GM12864 (cell line): ENCODE measurements around the gene ROR1.

Experiments
- DNase-seq: peaks from one replicate; pipeline ENCODE4 v3.0.0-alpha.2; 2011; ENCODE audit warnings: low read depth
- H3K4me3 ChIP-seq: 2 replicates; pipeline ENCODE4 v1.5.1; 2011; ENCODE audit warnings: mild to moderate bottlenecking, low read depth, low read length, control low read depth
- CTCF ChIP-seq: IDR thresholded peaks from 2 replicates; pipeline ENCODE4 v1.5.1; 2011; ENCODE audit warnings: low read depth, mild to moderate bottlenecking, moderate library complexity, low read length, control low read depth, inconsistent platforms; ENCODE audit errors: missing control alignments

ROR1 gene

GRCh38 chr1:63918418-63918945 is 144.7 kb downstream of the ROR1 start:
- no peak overlapping the region for H3K4me3 ChIP-seq
- no peak for DNase-seq
- TF ChIP-seq CTCF, result no peak

DNA sequence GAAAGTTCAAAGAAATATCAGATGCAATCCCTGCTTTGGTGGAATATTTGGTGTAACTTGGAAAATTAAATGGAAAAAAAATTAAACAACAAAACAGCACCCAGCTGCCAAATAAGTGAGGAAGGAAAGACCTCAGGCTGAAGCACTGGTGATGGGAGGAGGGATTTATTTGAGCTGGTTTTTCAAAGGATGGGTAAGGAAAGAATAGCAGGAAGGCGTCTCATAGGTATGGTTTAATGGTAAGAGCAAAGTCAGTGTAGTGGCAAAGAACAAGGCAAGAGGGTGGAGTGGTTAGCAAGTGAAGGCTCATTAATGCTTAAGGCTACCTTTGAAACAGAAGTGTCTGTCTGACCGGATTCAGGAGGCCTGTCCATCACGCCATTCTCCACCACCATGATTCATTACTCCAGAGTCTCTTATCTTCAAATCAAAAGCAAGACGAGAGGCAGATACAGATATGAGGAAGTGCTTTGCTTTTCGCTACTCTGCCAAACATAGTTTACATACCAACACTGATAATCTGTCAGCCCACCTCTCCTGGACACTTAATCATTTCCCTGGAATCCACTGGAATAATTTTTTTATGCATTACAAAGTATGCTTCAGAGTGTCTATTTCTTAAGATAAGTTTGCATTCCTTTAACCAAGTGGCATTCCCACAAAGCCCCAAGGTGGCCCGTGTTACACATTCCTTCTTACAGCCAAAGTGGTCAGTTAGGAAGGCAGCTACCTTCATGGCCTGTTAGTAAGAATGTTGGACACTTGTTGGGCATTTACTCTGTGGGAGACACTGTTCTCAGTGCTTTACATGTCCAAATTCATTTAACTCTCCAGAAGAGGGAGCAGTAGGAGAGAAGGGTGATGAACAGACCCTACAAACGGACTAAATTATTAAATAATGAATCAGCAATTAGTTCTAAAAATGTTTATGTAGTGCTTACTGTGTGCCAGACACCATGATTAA is 146.6 kb downstream of the ROR1 start:
- TF ChIP-seq CTCF, result no peak
- H3K4me3 ChIP-seq, result no peak overlapping the region
- DNase-seq, result no peak

DNA sequence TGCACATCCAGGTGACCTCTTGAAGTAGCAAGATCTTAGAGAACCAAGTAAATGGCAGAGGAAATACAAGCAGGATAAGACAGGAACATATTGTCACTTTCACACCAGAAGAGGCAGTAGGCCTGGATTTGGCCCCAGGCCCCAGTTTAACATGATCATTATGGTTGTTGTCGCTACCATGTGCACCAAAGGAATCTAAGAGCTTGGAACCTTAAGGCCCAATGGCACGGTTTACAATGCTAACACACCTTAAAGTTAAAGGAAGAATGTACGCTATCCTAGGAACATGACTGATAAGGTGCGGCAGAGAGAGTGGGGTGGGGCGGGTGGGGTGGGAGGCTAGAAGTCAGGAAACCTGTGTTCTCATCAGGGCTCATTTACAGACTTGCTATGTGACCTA is 147.5 kb downstream of the ROR1 start:
- no peak overlapping the region for H3K4me3 ChIP-seq
- no peak for TF ChIP-seq CTCF
- DNase-seq, result no peak

DNA sequence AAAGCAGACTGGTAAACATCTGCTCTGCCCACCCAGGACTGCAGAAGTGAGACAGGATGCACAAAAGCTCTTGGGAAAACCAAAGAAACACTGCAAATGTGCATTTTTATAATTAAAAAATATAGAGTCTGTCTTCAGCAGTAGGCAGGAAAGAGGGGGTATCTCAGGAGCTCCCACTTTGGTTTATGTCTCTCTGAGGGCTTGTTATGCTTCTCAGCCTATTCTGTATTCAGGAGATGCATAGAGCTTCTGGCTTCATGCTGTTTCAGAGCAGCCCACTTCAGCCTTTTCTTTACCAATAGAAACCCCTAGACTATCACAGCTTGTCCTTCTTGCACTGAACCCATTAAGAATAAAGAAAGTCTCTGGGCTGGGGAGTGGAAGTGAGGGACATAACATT is 148.0 kb downstream of the ROR1 start:
- DNase-seq, result no peak
- H3K4me3 ChIP-seq, result no peak overlapping the region
- TF ChIP-seq CTCF, result no peak

GRCh38 chr1:63922848-63923247 is 149.0 kb downstream of the ROR1 start:
- no peak for DNase-seq
- no peak for TF ChIP-seq CTCF
- H3K4me3 ChIP-seq, result no peak overlapping the region

- TF ChIP-seq CTCF, result no peak
- no peak overlapping the region for H3K4me3 ChIP-seq
- DNase-seq, result no peak
Measured at GRCh38 chr1:63923302-63923701, 149.5 kb downstream of the ROR1 start.
